Measurements from ENCODE around the gene PDP2.

The PDP2 gene

GRCh38 chr16:66910175-66910940, 30.0 kb downstream of the PDP2 start:
- no peak overlapping the region for H3K4me2 ChIP-seq
- H3K27ac ChIP-seq: no peak overlapping the region
- H3K4me3 ChIP-seq (IDR thresholded peaks at IDR 0.05; ENCODE audit: insufficient read depth, low read depth, low read length): no peak overlapping the region
- H3K79me2 ChIP-seq (ENCODE audit: insufficient read depth, low read depth): no peaks in the 10 kb centered on the region
- H3K27me3 ChIP-seq (ENCODE audit: insufficient read depth, low read depth): no peaks in the 10 kb centered on the region; the same call in 1 of the 2 replicates
- TF ChIP-seq CTCF (conservative IDR thresholded peaks at IDR 0.05; ENCODE audit: low read depth, low read length): no peak
- H3K9ac ChIP-seq: no peak overlapping the region
- H2AFZ ChIP-seq (ENCODE audit: low read depth): no peak overlapping the region
- H3K36me3 ChIP-seq (ENCODE audit: insufficient read depth): no peaks in the 10 kb centered on the region
- H3K4me1 ChIP-seq (ENCODE audit: low read depth, poor library complexity, severe bottlenecking): peaks cover 7% of the 10 kb centered on the region
- H4K20me1 ChIP-seq (ENCODE audit: insufficient read depth): no peaks in the 10 kb centered on the region

GRCh38 chr16:66911112-66911511, 30.8 kb downstream of the PDP2 start:
- no peaks in the 10 kb centered on the region for H3K36me3 ChIP-seq (ENCODE audit: insufficient read depth)
- no peak overlapping the region for H3K4me2 ChIP-seq
- H4K20me1 ChIP-seq (ENCODE audit: insufficient read depth): no peaks in the 10 kb centered on the region
- no peaks in the 10 kb centered on the region for H3K4me1 ChIP-seq (ENCODE audit: low read depth, poor library complexity, severe bottlenecking)
- peaks cover 3% of the 10 kb centered on the region; the same call in 1 of the 2 replicates for H3K27me3 ChIP-seq (ENCODE audit: insufficient read depth, low read depth)
- no peaks in the 10 kb centered on the region for H3K79me2 ChIP-seq (ENCODE audit: insufficient read depth, low read depth)
- no peak overlapping the region for H3K27ac ChIP-seq
- no peak overlapping the region for H2AFZ ChIP-seq (ENCODE audit: low read depth)
- TF ChIP-seq CTCF (conservative IDR thresholded peaks at IDR 0.05; ENCODE audit: low read depth, low read length): no peak
- H3K9ac ChIP-seq: no peak overlapping the region
- H3K4me3 ChIP-seq (IDR thresholded peaks at IDR 0.05; ENCODE audit: insufficient read depth, low read depth, low read length): no peak overlapping the region

GRCh38 chr16:66911801-66912200, 31.5 kb downstream of the PDP2 start:
- H3K27me3 ChIP-seq (ENCODE audit: insufficient read depth, low read depth): peaks cover 3% of the 10 kb centered on the region; the same call in 1 of the 2 replicates
- H3K79me2 ChIP-seq (ENCODE audit: insufficient read depth, low read depth): no peaks in the 10 kb centered on the region
- H4K20me1 ChIP-seq (ENCODE audit: insufficient read depth): no peaks in the 10 kb centered on the region
- no peak overlapping the region for H3K4me2 ChIP-seq
- H2AFZ ChIP-seq (ENCODE audit: low read depth): no peak overlapping the region
- H3K27ac ChIP-seq: no peak overlapping the region
- H3K9ac ChIP-seq: no peak overlapping the region
- H3K4me3 ChIP-seq (IDR thresholded peaks at IDR 0.05; ENCODE audit: insufficient read depth, low read depth, low read length): no peak overlapping the region
- TF ChIP-seq CTCF (conservative IDR thresholded peaks at IDR 0.05; ENCODE audit: low read depth, low read length): no peak
- H3K36me3 ChIP-seq (ENCODE audit: insufficient read depth): no peaks in the 10 kb centered on the region
- no peaks in the 10 kb centered on the region for H3K4me1 ChIP-seq (ENCODE audit: low read depth, poor library complexity, severe bottlenecking)

- Histone ChIP-seq H3K27ac (no peak overlapping the region), H4K20me1 (ENCODE audit: insufficient read depth) (no peaks in the 10 kb centered on the region), H2AFZ (ENCODE audit: low read depth) (no peak overlapping the region), H3K9ac (no peak overlapping the region), H3K4me3 (IDR thresholded peaks at IDR 0.05; ENCODE audit: insufficient read depth, low read depth, low read length) (no peak overlapping the region), H3K4me2 (no peak overlapping the region), H3K79me2 (ENCODE audit: insufficient read depth, low read depth) (no peaks in the 10 kb centered on the region), H3K36me3 (ENCODE audit: insufficient read depth) (no peaks in the 10 kb centered on the region), H3K27me3 (ENCODE audit: insufficient read depth, low read depth) (peaks cover 7% of the 10 kb centered on the region; the same call in 1 of the 2 replicates), H3K4me1 (ENCODE audit: low read depth, poor library complexity, severe bottlenecking) (no peaks in the 10 kb centered on the region)
- no peak for TF ChIP-seq CTCF (conservative IDR thresholded peaks at IDR 0.05; ENCODE audit: low read depth, low read length)
Measured at GRCh38 chr16:66913081-66913480, 32.8 kb downstream of the PDP2 start.
